Panc1 (cell line): ENCODE measurements around the gene AFDN. TPM values are rescaled to one million over a fixed set of nuclear protein-coding genes. Genes with fewer than 3 reads are reported as not detected.

ENCODE experiments used
- ATAC-seq: fragments of 200-7000 bp; cut with Tn5 transposase; 2 replicates; pipeline ENCODE4 v1.9.1; 2020; ENCODE audit warnings: mild to moderate bottlenecking, moderate library complexity
- BruUV-seq: library from RNA; stranded (reverse); fragments of 400-500 nt; replicated peaks from 2 replicates; lab custom pipeline; 2021; lab: Mats Ljungman, UMichigan
- CTCF ChIA-PET: fragments of 300-600 bp; sonication (Branson Sonifier 250); formaldehyde crosslinking; loops from one replicate; lab custom pipeline; 2022; ENCODE audit warnings: antibody characterized with exemption; lab: Charles Lee
- POLR2A ChIA-PET: fragments of 300-600 bp; sonication (Branson Sonifier 250); formaldehyde crosslinking; loops from one replicate; lab custom pipeline; 2022; ENCODE audit warnings: antibody characterized with exemption; lab: Charles Lee
- DNase-seq: peaks from one replicate; pipeline ENCODE4 v3.0.0-alpha.2; 2010; ENCODE audit warnings: low read depth, low spot score
- H3K27ac ChIP-seq: 2 replicates; pipeline ENCODE4 v1.5.1; 2011; ENCODE audit warnings: mild to moderate bottlenecking, low read length, inconsistent platforms
- H3K27me3 ChIP-seq: fragments of 200-500 bp; sonication (Bioruptor generic); 2 replicates; pipeline ENCODE4 v1.6.0; 2014; ENCODE audit warnings: low read length, inconsistent platforms; ENCODE audit not compliant: control insufficient read depth, insufficient read depth
- H3K36me3 ChIP-seq: fragments of 200-500 bp; sonication (Bioruptor generic); 2 replicates; pipeline ENCODE4 v1.5.1; 2014; ENCODE audit warnings: inconsistent platforms, mild to moderate bottlenecking, low read length, moderate library complexity; ENCODE audit not compliant: control insufficient read depth, insufficient read depth
- H3K4me1 ChIP-seq: 2 replicates; pipeline ENCODE4 v1.5.1; 2011; ENCODE audit warnings: inconsistent platforms, mild to moderate bottlenecking, low read length, moderate library complexity; ENCODE audit not compliant: control insufficient read depth, insufficient read depth
- H3K4me3 ChIP-seq, 2 experiments: 2 replicates each; pipeline ENCODE4 v1.5.1; 2011 to 2012; ENCODE audit warnings: low read depth in 2 of 2, low read length in 2 of 2, mild to moderate bottlenecking in 2 of 2, inconsistent platforms in 1 of 2, moderate library complexity in 1 of 2
- H3K9me3 ChIP-seq: fragments of 200-500 bp; sonication (Bioruptor generic); 2 replicates; pipeline ENCODE4 v1.5.1; 2014; ENCODE audit warnings: low read depth, mild to moderate bottlenecking, inconsistent platforms, low read length, moderate library complexity; ENCODE audit not compliant: control insufficient read depth, insufficient read depth
- CTCF ChIP-seq: fragments of 450-650 bp; IDR thresholded peaks from 2 replicates; pipeline ENCODE4 v1.5.1; 2017; ENCODE audit warnings: mild to moderate bottlenecking
- POLR2AphosphoS5 ChIP-seq: IDR thresholded peaks from 2 replicates; pipeline ENCODE4 v1.6.1; 2012; ENCODE audit warnings: mild to moderate bottlenecking, low read depth, low read length, moderate library complexity
- REST ChIP-seq, 2 experiments: IDR thresholded peaks; 2 replicates each; pipeline ENCODE4 v1.6.1; 2011 to 2012; ENCODE audit warnings: low read depth in 2 of 2, control low read depth in 1 of 2, low read length in 1 of 2, mild to moderate bottlenecking in 1 of 2, moderate library complexity in 1 of 2; ENCODE audit not compliant: insufficient read depth in 1 of 2
- SIN3A ChIP-seq: IDR thresholded peaks from 2 replicates; pipeline ENCODE4 v1.6.1; 2012; ENCODE audit warnings: low read depth, mild to moderate bottlenecking, low read length, moderate library complexity, borderline replicate concordance; ENCODE audit not compliant: insufficient read depth
- TCF7L2 ChIP-seq: IDR thresholded peaks from 2 replicates; pipeline ENCODE4 v1.6.1; 2011; ENCODE audit warnings: mild to moderate bottlenecking, low read depth, low read length, inconsistent platforms
- in situ Hi-C: cut with HindIII; loops from 2 replicates; pipeline ENCODE4 v1.10.0; 2016; ENCODE audit warnings: low sequenced_read_pairs, low pct_unique_long_range_greater_than_20kb
- intact Hi-C: fragments of 100-400 bp; cut with micrococcal nuclease; formaldehyde crosslinking; loops from one replicate; pipeline ENCODE4 v1.10.0; 2022; ENCODE audit not compliant: unreplicated experiment
- total RNA-seq: library from RNA; stranded (reverse); gene quantifications from one replicate; pipeline ENCODE4 v1.2.1, GENCODE V29; 2021; ENCODE audit not compliant: unreplicated experiment

The AFDN gene
- total RNA-seq, 1 experiment from 2014 or later = 143 TPM

GRCh38 chr6:167807200-167807599, 19.5 kb upstream of the AFDN start:
- Histone ChIP-seq H3K27ac (no peak overlapping the region), H3K4me3 (no peak overlapping the region), H3K9me3 (no peaks in the 10 kb centered on the region), H3K4me1 (no peaks in the 10 kb centered on the region), H3K36me3 (no peaks in the 10 kb centered on the region), H3K27me3 (peaks cover 7% of the 10 kb centered on the region; the same call in 1 of the 2 replicates)
- in situ Hi-C loops (no loop called here), intact Hi-C loops (no loop called here)
- TF ChIP-seq POLR2AphosphoS5 (no peak), REST (IDR thresholded peaks at IDR 0.05; ENCODE audit: insufficient read depth in 1 of 2, low read depth in 2 of 2, low read length in 1 of 2) (no peak), TCF7L2 (no peak), CTCF (no peak), SIN3A (no peak)
- no peak for ATAC-seq
- BruUV-seq = no TSS peak
- ChIA-PET CTCF (no interaction called here), POLR2A (no interaction called here)
- no peak for DNase-seq

- Histone ChIP-seq H3K4me1 (no peaks in the 10 kb centered on the region), H3K27ac (no peak overlapping the region), H3K9me3 (no peaks in the 10 kb centered on the region), H3K36me3 (no peaks in the 10 kb centered on the region), H3K27me3 (peaks cover 7% of the 10 kb centered on the region; the same call in 1 of the 2 replicates), H3K4me3 (no peak overlapping the region)
- DNase-seq (no peak), ATAC-seq (no peak)
- TF ChIP-seq REST (IDR thresholded peaks at IDR 0.05; ENCODE audit: insufficient read depth in 1 of 2, low read depth in 2 of 2, low read length in 1 of 2) (no peak), POLR2AphosphoS5 (no peak), SIN3A (no peak), TCF7L2 (no peak), CTCF (no peak)
- intact Hi-C loops = no loop called here
- CTCF ChIA-PET = no interaction called here
- POLR2A ChIA-PET = no interaction called here
- in situ Hi-C loops = no loop called here
- no TSS peak for BruUV-seq
Measured at GRCh38 chr6:167807756-167808155, 19.0 kb upstream of the AFDN start.
